Measurements from ENCODE around the gene ZYG11B.
"Not testable (repeated sequence)": the region's sequence is repeated elsewhere in the genome, so short reads cannot be mapped to it uniquely, and the experiment has no call there.

Gene ZYG11B

GRCh38 chr1:52726265-52727113 lies at the start of gene ZYG11B:
ZYG11B (plus strand) TSS chr1:52726453; CDS start chr1:52726654, 201 bp downstream.
- H3K4me3 ChIP-seq: peak within 1 kb of the TSS; percentile 65 to 96 (median 86)
- H3K27ac ChIP-seq: peak within 1 kb of the TSS; percentile 76 to 93 (median 86)

- Histone ChIP-seq H3K27ac (no peak overlapping the region), H3K4me3 (no peak overlapping the region)
Observed at GRCh38 chr1:52677076-52677806, 49.0 kb upstream of the ZYG11B start.

GRCh38 chr1:52679048-52679447 lies 47.2 kb upstream of the ZYG11B start:
- H3K27ac ChIP-seq: no peak overlapping the region
- no peak overlapping the region for H3K4me3 ChIP-seq

DNA sequence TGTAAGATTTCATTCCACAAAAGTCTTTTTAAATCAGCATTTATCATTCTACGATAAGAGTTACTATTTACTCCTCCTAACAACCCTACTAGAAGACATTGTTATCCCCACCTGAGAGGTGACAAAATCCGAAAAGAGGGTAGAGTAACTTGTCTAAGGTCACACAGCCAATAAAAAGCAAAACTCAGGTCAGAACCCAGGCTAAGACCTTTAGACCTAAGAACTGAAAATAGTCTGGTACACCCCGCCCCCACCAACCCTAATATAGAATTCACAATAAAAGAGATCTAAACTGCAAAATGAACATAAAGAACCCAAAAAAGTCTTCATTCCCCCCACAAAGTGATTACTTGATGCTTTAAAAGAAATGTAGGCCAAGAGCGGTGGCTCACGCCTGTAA lies 46.8 kb upstream of the ZYG11B start:
- Histone ChIP-seq H3K4me3 (no peak overlapping the region), H3K27ac (no peak overlapping the region)

GRCh38 chr1:52680353-52680752 lies 45.9 kb upstream of the ZYG11B start:
- Histone ChIP-seq H3K27ac (no peak overlapping the region), H3K4me3 (no peak overlapping the region)

DNA sequence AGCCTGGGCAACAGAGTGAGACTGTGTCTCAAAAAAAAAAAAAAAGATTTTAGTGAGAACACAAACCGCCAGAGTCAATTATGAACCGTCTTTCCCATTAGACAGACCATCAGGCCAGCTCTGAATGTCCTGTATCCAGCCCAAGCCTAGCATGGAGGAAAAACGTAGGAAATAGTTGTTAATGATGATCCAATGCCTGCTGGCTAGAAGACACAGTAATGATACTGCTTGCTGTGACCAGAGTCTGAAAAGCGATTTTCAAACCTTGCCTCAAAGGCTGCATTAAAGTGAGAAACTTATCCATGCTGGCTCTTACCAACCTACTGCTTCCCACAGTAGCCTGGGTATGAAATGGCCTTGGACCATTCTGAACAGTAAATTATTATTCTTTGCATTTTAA lies 45.1 kb upstream of the ZYG11B start:
- H3K4me3 ChIP-seq: no peak overlapping the region
- no peak overlapping the region for H3K27ac ChIP-seq

DNA sequence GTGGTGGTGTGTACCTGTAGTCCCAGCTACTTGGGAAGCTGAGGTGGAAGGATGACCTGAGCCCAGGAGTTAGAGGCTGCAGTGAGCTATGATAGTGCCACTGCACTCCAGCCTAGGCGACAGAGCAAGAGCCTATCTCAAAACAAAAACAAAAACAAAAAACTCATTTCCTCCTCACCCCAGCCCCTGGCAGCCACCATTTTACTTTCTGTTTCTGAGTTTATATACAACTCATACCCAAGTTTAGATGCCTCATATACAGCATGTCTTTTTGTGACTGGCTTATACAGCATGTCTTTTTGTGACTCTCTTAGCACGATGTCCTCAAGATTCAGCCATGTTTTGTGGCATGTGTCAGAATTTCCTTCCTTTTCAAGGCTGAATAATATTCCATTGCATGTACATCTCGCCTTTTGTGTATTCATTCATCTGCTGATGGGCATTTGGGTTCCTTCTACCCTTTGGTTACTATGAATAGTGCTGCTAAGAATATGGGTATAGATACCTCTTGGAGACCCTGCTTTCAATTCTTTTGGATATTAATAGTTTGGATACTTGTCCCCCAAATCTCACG lies 42.8 kb upstream of the ZYG11B start:
- H3K4me3 ChIP-seq: no peak overlapping the region
- no peak overlapping the region for H3K27ac ChIP-seq

- H3K27ac ChIP-seq: no peak overlapping the region
- H3K4me3 ChIP-seq: no peak overlapping the region
Observed at GRCh38 chr1:52684545-52684944, 41.7 kb upstream of the ZYG11B start.

DNA sequence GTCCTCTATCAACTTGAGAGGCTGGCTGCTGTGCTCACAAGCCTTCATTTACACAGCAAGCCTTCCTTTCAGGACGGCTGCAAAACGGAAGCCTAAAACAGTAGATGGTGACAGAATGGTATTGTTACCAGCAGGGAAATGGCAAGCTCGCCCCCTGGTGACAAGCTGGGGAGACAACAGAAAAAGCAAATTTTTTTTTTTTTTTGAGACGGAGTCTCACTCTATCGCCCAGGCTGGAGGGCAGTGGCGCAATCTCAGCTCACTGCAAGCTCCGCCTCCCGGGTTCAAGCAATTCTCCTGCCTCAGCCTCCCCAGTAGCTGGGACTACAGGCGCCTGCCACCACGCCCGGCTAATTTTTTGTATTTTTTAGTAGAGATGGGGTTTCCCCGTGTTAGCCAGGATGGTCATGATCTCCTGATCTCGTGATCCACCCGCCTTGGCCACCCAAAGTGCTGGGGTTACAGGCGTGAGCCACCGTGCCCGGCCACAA lies 39.9 kb upstream of the ZYG11B start:
- peak overlapping the region in 2 of 21 experiments; percentile 21 to 49 for H3K27ac ChIP-seq
- not testable (repeated sequence) for H3K4me3 ChIP-seq

- Histone ChIP-seq H3K27ac (no peak overlapping the region), H3K4me3 (no peak overlapping the region)
Observed at GRCh38 chr1:52686830-52687229, 39.4 kb upstream of the ZYG11B start.

DNA sequence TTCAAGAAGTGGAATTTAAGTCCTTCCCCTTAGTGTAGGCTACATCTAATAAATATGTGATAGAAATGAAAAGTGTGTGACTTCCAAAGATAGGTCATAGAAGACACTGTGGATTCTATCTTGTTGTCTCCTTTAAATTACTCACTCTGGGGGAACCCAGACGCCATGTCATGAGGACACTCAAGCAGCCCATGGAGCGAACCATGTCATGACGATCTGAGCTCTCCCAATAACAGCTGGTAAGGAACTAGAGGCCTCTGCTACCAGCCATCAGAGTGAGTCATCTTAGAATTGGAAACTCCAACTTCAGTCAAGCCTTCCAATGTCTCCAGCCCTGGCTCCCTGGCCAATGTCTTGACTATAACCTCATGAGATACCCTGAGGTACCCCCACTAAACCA lies 34.4 kb upstream of the ZYG11B start:
- H3K4me3 ChIP-seq: no peak overlapping the region
- no peak overlapping the region for H3K27ac ChIP-seq

- Histone ChIP-seq H3K27ac (no peak overlapping the region), H3K4me3 (no peak overlapping the region)
Observed at GRCh38 chr1:52692697-52693096, 33.6 kb upstream of the ZYG11B start.

GRCh38 chr1:52693351-52693750 lies 32.9 kb upstream of the ZYG11B start:
- H3K4me3 ChIP-seq, H3K27ac ChIP-seq: not testable (repeated sequence)

DNA sequence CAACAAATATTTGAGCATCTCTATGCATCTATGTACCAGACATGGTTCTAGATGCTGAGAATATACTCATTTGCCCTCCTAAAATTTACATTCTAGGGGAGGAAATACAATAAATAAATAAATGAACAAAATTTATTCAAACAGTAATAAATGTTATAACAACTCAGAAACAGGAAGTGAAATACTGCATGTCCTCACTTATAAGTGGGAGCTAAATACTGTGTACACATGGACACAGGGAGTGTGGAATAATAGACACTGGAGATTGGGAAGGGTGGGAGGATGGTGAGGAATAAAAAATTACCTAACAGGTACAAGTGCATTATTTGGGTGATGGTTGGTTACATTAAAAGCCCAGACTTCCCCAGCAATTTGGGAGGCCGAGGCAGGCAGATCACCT lies 32.4 kb upstream of the ZYG11B start:
- Histone ChIP-seq H3K4me3 (no peak overlapping the region), H3K27ac (no peak overlapping the region)

DNA sequence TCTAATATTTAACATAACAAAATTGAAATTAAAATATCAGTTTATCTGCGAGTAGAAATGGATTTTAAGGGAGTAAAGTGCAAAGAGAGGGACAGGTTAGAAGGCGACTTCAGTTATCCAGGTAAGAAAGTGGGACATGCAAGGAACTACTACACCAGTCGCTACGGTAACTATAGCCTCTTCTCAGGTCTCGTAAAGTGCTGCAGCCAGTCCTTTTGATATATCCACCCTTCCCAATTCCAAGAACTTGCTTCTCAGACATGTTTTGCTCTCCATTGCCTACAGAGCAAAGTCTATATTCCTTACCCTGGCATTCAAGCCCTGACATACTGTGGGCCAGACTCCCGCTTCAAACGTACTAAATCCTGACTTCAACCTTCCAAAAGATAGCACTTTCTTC lies 30.6 kb upstream of the ZYG11B start:
- Histone ChIP-seq H3K27ac (no peak overlapping the region), H3K4me3 (no peak overlapping the region)

- peak within 1 kb of the TSS in 20 of 21 experiments; percentile 15 to 86 (median 76) for H3K27ac ChIP-seq
- H3K4me3 ChIP-seq: peak within 1 kb of the TSS; percentile 56 to 95 (median 64)
Observed at GRCh38 chr1:52697795-52698674, 28.2 kb upstream of the ZYG11B start, which contains the start of gene COA7. COA7 (minus strand) TSS chr1:52698347; CDS start chr1:52698326, 21 bp downstream.

DNA sequence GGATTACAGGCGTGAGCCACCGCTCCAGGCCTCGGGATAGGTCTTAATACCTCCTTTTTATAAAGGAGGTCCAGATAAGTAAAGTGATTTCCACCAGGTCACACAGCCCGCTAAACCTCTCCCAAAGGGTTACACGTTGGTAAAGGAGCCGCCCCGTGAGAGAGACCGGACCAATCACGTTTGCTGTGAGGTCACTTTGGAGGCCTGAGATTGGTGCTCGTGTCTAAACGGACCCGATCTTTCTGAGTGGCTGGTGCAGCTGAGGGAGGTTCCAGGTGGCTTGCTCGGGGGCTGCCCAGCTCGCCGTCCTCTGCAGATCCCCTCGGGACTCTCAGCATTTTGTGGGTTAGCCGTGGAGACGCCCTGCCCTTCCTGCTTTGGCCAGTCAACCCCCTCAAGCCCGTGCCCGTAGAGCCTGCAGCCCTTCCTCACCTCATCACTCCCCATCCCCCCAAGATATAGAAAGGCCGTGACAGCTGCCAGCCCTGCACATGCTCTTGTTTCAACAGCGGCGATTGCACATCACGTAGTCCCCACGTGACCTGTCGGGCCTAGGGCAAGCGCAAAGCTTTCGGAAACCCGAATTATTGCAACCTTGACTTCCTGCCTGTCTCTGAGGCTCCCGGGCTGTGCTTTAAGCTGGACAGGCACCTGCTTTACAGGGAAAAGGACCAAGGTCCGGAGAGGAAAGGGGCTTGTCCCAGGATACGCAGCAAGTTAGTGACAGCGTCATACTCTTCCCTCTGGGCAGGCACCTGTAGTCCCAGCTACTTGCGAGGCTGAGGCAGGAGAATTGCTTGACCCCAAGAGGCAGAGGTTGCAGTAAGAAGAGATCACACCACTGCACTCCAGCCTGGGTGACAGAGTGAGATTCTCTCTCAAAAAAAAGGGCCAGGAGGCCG lies 23.1 kb upstream of the ZYG11B start:
- H3K27ac ChIP-seq: peak overlapping the region in 20 of 21 experiments; percentile 29 to 84 (median 71)
- H3K4me3 ChIP-seq: peak overlapping the region; percentile 27 to 54 (median 41)

DNA sequence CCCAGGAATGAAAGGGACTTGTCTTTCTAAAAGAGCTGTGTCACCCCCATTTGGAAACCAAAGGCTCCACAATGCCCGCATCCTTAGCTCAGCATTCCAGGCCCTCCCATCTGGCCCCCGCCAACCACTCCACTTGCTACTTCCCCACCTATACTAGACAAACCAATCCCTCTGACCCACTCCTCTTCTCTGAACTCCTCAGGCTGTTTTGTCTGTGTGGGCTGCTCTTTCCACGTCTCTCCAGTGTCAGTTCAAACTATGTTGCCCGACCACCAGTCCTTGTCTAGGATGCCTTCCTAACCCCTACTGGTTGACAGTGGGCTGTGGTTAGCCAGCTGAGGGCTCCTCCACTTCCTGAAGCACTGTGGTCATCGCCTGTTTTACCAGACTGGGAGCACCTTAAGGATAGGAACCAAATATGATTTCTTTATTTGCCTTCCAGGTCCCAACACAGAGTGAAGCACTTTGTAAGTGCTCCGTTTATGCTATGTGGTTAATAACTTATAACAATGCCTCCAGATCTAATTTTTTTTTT lies 20.1 kb upstream of the ZYG11B start:
- Histone ChIP-seq H3K27ac (no peak overlapping the region), H3K4me3 (no peak overlapping the region)
